ENCODE measurements around the gene AGPAT3.
"Not testable (repeated sequence)": the region's sequence is repeated elsewhere in the genome, so short reads cannot be mapped to it uniquely, and the experiment has no call there.

The AGPAT3 gene

DNA sequence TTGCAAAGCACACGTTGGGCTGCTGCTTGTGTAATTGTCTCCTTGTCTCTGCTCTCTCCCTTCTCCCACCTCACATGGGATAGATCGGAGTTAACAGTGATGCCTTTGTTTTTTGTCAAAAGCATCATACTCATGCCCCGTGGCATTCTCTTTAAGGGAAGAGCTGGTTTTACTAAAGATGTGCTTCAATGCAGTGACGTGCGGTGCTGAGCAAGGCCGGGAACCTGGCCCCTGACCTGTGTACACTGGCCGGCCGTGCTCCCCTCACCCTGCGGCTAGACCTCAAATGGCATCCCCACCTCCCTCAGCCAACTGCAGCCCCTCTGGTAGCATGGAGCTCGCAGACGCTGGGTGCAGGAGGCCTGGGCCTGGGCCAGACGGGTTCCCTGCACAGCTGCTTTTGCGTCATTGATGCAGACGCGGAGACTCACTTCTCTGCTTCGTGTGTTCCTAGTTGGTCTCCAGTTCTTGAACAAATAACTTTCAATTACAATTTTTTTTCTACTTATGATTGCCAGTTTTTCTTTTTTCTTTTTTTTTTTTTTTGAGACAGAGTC is 19.9 kb downstream of the AGPAT3 start:
- no peak for DNase-seq

GRCh38 chr21:43885721-43886120 is 20.7 kb downstream of the AGPAT3 start:
- no peak for DNase-seq

DNA sequence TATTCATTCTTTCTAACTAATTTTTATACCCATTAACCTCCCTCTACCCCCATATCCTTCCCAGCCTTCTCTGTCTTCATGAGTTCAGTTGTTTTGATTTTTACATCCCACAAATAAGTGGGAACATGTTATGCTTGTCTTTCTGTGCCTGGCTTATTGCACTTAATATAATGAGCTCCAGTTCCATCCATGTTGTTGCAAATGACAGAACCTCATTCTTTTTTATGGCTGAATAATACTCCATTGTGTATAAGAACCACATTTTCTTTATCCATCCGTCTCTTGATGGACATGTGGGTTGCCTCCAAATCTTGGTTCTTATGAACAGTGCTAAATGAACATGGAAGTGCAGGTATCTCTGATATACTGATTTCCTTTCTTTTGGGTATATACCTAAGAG is 21.5 kb downstream of the AGPAT3 start:
- no peak for DNase-seq

DNA sequence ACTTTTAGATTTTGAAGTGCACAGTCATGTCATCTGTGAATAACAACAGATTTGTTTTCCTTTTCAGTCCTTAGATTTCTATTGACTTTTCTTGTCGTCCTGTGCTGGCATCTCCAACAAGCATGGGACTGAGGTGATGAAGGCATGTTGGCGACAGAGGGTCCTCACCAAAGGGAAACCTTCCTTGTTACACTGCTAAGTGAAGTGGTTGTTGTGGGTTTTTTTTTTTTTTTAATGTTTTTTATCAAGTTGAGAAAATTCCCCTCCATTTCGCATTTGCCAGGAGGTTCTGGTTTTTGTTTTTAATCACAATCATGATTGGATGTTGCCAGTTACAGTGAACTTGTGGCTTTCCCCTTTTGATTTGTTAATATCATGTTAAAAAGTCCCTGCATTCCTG is 24.0 kb downstream of the AGPAT3 start:
- DNase-seq = no peak

DNA sequence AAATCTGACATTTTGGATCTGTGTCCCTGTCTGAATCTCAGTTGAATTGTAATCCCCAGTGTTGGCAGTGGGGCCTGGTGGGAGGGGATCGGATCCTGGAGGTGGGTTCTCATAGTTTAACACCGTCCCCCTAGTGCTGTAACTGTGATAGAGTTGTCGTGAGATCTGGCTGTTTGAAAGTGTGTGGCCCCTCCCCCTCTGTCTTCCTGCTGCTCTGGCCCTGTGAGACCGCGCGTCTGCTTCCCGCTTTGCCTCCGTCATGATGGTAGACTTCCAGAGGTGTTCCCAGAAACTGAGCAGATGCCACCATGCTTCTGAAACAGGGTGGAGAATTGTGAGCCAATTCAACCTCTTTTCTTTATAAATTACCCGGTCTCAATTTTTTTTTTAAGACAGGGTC is 25.0 kb downstream of the AGPAT3 start:
- no peak for DNase-seq

GRCh38 chr21:43892334-43892733 is 27.3 kb downstream of the AGPAT3 start:
- no peak for DNase-seq

DNA sequence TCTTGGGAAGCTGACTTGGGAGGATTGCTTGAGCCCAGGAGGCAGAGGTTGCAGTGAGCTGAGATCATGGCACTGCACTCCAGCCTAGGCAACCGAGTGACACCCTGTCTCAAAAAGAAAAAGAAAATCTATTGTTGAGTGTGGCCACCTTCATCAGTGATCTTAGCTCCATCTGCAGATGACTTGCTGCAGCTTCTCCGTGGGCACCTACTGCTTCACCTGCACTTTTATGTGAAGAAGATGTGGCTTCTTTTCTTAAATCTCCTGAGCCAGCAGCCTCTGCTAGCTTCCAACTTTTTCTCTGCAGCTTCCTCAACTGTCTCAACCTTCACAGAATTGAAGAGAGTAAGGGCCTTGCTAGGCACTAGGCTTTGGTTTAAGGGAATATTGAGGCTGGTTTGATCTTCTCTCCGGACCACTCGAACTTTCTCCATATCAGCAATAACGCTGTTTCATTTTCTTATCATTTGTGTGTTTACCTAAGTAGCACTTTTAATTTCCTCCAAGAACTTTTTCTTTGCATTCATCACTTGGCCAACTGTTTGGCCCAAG is 28.0 kb downstream of the AGPAT3 start:
- DNase-seq = no peak

DNA sequence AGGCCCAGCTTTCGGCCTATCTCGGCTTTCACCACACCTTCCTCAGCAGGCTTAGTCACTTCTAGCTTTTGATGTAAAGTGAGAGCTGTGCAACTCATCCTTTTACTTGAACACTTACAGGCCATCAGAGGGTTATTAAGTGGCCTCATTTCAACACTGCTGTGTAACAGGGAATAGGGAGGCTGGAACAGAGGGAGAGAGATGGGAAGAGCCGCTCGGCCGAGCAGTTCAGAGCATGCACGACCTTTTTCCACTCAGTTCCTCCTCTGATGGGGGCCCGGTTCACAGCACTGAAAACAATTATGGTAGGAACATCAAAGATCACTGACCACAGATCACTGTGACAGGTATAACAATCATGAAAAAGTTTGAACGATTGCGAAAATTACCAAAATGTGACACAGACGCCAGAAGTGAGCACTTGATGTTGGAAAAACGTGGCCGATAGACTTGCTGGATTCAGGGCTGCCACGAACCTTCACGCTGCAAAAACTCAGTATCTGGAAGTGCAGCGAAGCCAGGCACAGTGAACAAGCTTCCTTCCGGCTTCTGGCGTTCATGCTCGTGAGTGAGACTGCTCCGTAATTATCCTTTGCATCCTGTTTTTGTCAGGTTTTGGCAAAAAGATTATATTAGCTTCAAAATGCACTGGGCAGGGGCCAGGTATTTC is 28.6 kb downstream of the AGPAT3 start:
- no peak for DNase-seq

DNA sequence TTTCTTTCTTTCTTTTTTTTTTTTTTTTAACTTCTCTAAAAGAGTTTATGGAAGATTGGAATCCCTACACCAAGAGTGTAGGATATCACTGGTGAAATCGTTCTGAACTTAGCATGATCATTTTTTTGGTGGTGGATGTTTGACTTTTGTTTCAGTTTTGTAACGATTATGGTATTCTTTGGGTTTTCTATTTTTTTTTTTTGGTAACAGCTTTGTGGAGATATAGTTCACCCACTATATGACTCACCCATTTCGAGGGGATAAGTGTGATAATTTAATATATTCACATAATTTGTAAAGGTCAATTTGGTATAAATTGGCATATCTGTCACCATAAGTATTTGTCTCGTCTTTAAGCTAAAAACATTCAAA is 29.2 kb downstream of the AGPAT3 start:
- no peak for DNase-seq

- no peak for DNase-seq
Measured at GRCh38 chr21:43895196-43895595, 30.2 kb downstream of the AGPAT3 start.

GRCh38 chr21:43896696-43897299 is 31.8 kb downstream of the AGPAT3 start:
- DNase-seq = not testable (repeated sequence)

GRCh38 chr21:43899307-43900077 is 34.5 kb downstream of the AGPAT3 start:
- DNase-seq = no peak

DNA sequence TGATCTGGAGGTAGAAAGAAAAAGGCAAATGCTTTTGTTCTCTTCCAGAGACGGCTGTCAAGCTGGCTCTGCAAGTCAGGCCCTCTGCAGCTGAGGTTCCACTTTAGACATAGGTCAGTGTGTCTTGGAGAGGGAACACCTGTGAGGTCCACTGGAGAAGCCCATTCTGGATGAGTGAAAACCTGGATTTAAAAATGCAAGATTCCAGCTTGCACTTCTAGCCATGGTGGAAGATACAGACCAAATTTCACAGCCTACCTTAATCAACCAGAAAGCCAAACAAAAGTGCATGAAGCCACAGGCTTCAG is 35.0 kb downstream of the AGPAT3 start:
- no peak for DNase-seq

DNA sequence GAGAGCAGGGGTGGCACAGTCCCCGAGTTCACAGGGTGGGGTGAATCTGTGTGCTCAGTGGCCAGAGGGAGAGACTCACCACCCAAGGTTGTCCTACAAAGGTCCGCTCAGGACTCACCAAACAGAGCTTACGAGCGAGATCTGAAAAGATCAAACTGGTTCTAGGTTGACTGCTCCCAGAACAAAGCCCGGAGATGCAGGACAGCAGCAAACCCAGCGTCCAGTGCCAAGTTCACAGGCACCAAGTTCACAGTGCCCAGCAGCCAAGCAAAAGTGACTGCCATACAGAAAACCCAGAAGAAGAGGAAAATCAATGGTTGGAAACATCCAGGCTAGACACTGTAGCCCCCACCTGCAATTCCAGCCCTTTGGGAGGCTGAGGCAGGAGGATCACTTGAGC is 35.7 kb downstream of the AGPAT3 start:
- no peak for DNase-seq

- no peak for DNase-seq
Measured at GRCh38 chr21:43902441-43902840, 37.4 kb downstream of the AGPAT3 start.

DNA sequence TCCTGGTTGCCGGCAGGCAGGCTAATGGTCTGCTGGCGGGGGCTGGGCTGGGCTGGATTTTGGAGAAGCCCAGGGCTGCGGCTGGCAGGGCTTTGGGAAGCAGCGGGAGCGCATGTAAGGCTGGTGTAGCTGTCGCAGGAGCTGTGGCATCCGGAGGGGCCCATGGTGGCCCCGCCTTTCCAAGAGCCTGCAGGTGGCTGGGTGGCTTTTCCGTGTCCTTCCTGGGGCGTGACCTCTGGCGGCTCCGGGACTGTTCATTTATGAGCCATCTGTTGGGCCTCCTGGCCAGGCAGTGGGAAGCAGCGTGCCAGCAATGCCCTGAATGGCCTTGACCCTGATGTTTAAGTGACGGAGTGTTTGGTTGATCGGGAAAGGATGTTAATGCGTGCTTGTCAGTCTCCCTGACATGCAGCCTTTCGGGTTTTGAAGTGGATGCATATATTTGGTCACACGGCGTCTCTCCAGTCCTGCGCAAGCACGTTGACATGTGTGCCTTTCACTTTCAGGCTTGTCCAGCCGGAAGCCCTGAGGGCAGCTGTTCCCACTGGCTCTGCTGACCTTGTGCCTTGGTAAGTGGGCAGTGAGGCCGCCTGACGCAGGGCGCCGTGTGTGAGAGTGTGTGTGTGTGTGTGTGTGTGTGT is 38.5 kb downstream of the AGPAT3 start:
- no peak for DNase-seq

DNA sequence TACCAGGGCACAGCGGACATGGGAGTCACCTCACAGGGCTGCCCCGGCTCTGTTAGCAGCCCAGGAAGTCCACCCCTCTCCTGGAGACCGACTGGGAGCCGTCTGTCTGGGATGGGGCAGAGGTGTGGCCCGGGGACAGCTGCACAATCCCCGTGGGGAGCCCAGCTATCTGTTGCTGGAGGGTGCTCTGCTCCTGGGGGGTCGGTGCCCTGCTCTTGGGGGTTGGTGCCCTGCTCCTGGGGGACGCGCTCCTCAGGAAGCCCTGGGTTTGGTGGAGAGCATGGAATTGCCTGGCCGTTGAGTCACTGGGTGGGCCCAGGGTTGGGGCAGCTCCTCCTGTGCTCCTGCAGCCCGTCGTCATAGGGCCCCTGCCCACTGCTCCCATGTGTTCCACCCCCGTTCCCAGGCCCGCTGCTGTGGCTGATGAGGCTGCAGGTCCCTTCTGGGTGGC is 39.3 kb downstream of the AGPAT3 start:
- DNase-seq = no peak

DNA sequence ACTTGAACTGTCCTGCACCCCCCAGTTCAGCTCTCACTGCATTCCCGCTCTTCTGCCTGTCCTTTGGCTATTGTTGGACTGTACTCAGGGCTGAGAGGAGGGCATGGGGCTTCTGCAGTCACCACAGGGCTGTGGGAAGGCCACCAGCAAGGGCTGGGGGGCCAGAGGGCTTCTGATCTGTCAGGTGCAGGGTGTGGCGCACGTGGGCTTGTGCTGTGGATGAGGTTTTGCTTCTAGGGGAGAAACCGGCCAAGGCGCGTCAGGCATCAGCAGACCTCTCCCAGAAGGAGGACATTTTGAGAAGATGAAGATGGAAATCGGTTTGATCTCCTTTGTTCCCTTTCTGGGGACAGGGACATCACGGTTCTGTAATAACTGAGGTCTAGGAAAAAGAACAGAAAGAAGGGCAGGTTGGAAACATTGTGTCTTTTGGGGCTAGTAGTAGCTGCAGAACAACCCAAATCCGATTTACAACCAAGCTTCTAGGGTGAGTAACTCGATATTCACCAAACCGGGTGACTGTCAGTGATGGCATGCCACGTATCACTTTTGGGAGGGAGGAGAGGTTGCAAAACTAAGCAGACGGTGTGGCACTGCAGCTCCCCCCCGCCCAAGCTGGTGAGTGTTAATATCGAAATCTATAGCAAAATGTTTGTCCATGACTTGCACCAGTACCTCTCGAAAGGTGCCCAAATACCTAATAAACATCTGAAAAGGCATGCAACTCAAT is 40.9 kb downstream of the AGPAT3 start:
- no peak for DNase-seq

DNA sequence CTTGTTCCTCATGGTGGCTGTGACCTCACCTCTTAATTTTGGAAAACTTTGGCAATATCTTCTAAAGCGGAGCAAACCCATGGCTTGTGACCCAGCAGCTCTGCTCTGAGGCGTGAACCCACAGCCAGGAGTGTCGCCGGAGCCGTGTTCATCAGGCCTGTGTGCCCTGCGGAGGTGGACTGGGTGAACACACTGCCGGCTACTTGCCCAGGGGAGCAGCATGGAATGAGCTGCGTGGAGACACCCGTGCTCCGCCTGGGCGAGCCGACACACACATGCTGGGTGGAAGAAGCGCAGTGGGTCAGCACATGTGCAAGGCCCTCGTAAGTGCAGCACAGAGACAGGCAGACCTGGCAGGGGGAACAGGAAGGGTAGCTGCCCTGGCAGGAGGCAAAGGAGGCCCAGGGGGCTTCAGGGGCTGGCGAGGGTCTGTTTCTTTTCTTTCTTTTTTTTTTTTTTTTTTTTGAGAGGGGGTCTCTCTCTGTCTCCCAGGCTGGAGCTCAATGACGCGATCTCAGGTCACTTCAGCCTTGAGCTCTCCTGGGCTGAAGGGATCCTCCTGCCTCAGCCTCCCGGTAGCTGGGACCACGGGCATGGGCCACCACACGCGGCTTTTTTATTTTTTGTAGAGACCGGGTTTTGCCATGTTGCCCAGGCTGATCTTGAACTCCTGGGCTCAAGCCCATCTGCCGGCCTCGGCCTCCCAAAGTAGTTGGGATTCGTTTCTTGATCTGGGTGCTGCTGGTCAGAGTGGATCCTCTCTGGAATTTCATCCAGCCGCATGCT is 41.8 kb downstream of the AGPAT3 start:
- DNase-seq = no peak

- DNase-seq = no peak
Measured at GRCh38 chr21:43907751-43908150, 42.7 kb downstream of the AGPAT3 start.

GRCh38 chr21:43908167-43908566 is 43.1 kb downstream of the AGPAT3 start:
- DNase-seq = no peak
